B cell (primary cell): Measurements from ENCODE around the gene PDE4B. TPM values are rescaled to one million over a fixed set of nuclear protein-coding genes. Genes with fewer than 3 reads are reported as not detected.

Experiments
- ATAC-seq: fragments of 200-7000 bp; cut with Tn5 transposase; one replicate; pipeline ENCODE4 v1.10.0; 2021; ENCODE audit warnings: low read depth, mild to moderate bottlenecking, moderate number of reproducible peaks, moderate library complexity
- CTCF ChIA-PET: fragments of 350-600 bp; sonication (Branson Sonifier 250); formaldehyde crosslinking; loops from one replicate; lab custom pipeline; 2021; ENCODE audit warnings: antibody characterized with exemption, inconsistent platforms; lab: Charles Lee
- POLR2A ChIA-PET: fragments of 350-600 bp; sonication (Branson Sonifier 250); formaldehyde crosslinking; loops from one replicate; lab custom pipeline; 2021; ENCODE audit warnings: antibody characterized with exemption; lab: Charles Lee
- DNase-seq: peaks from one replicate; pipeline ENCODE4 v3.0.0; 2013
- H2AFZ ChIP-seq: 2 replicates; pipeline ENCODE4 v1.6.1; 2012; ENCODE audit warnings: mild to moderate bottlenecking, low read depth, low read length; ENCODE audit not compliant: insufficient read depth, poor library complexity, severe bottlenecking
- H3K27ac ChIP-seq, 2 donors: 1 replicate in 1 of 2; 2 replicates in 1 of 2; pipeline ENCODE4 v1.5.1; 2012 to 2013; ENCODE audit warnings: low read length in 2 of 2, mild to moderate bottlenecking in 2 of 2, moderate library complexity in 1 of 2
- H3K27me3 ChIP-seq, 4 experiments: fragments of 200-600 bp in 1 of 4; sonication (generic) in 1 of 4; replicated peaks in 1 of 4; 1 replicate in 2 of 4; 2 replicates in 2 of 4; pipeline versions ENCODE4 v1.6.1 to v1.7.0; 2013 to 2016; ENCODE audit warnings: low read length in 3 of 4, mild to moderate bottlenecking in 2 of 4, mixed read lengths in 1 of 4, moderate library complexity in 1 of 4; ENCODE audit not compliant: insufficient read depth in 4 of 4, control insufficient read depth in 3 of 4; ENCODE audit errors: control extremely low read depth in 1 of 4
- H3K36me3 ChIP-seq, 2 experiments: replicated peaks in 1 of 2; 1 replicate in 1 of 2; 2 replicates in 1 of 2; pipeline versions ENCODE4 v1.6.1 to v1.7.1; 2013; ENCODE audit warnings: low read length in 1 of 2; ENCODE audit not compliant: insufficient read depth in 2 of 2, control insufficient read depth in 1 of 2; ENCODE audit errors: control extremely low read depth in 1 of 2, extremely low read depth in 1 of 2
- H3K4me1 ChIP-seq, 2 donors: fragments of 200-600 bp in 1 of 2; sonication (generic) in 1 of 2; 1 replicate in 1 of 2; 2 replicates in 1 of 2; pipeline versions ENCODE4 v1.5.1 to v1.6.1; 2013 to 2017; ENCODE audit warnings: low read length in 2 of 2; ENCODE audit not compliant: control insufficient read depth in 2 of 2, insufficient read depth in 2 of 2
- H3K4me2 ChIP-seq: replicated peaks from 2 replicates; pipeline ENCODE3; 2012; ENCODE audit warnings: mild to moderate bottlenecking, low read depth, low read length; ENCODE audit not compliant: poor library complexity, severe bottlenecking
- H3K4me3 ChIP-seq, 5 experiments: fragments of 200-600 bp in 1 of 5; sonication (generic) in 1 of 5; 1 replicate in 3 of 5; 2 replicates in 2 of 5; pipeline versions ENCODE4 v1.5.1 to v1.7.0; 2011 to 2016; ENCODE audit warnings: low read length in 4 of 5, mild to moderate bottlenecking in 4 of 5, low read depth in 2 of 5, control low read depth in 1 of 5, moderate library complexity in 1 of 5; ENCODE audit not compliant: insufficient read depth in 1 of 5; ENCODE audit errors: control extremely low read depth in 1 of 5, extremely low read depth in 1 of 5
- H3K79me2 ChIP-seq: fragments of 200-600 bp; sonication (generic); one replicate; pipeline ENCODE4 v1.6.0; 2016; ENCODE audit warnings: low read length; ENCODE audit not compliant: control insufficient read depth, insufficient read depth
- H3K9ac ChIP-seq: fragments of 200-600 bp; sonication (generic); 2 replicates; pipeline ENCODE4 v1.6.1; 2017; ENCODE audit warnings: mild to moderate bottlenecking, low read length, moderate library complexity
- H3K9me3 ChIP-seq, 3 donors: one replicate each; pipeline versions ENCODE4 v1.6.1 to v1.7.1; 2013; ENCODE audit warnings: low read length in 2 of 3; ENCODE audit not compliant: control insufficient read depth in 2 of 3, insufficient read depth in 1 of 3; ENCODE audit errors: control extremely low read depth in 1 of 3
- H4K20me1 ChIP-seq: 2 replicates; pipeline ENCODE4 v1.6.0; 2012; ENCODE audit warnings: mild to moderate bottlenecking, low read length; ENCODE audit not compliant: insufficient read depth, control insufficient read depth, poor library complexity, severe bottlenecking
- H3K27ac Mint-ChIP-seq: one replicate; pipeline ENCODE4 v1.8.0; 2021; ENCODE audit warnings: mixed read lengths
- H3K27me3 Mint-ChIP-seq: one replicate; pipeline ENCODE4 v1.8.0; 2021; ENCODE audit warnings: mixed read lengths
- H3K4me1 Mint-ChIP-seq: one replicate; pipeline ENCODE4 v1.8.0; 2021; ENCODE audit warnings: mixed read lengths
- H3K4me3 Mint-ChIP-seq: one replicate; pipeline ENCODE4 v1.8.0; 2021; ENCODE audit warnings: mixed read lengths
- H3K9me3 Mint-ChIP-seq: one replicate; pipeline ENCODE4 v1.8.0; 2022; ENCODE audit warnings: mixed read lengths; ENCODE audit not compliant: insufficient read depth
- CTCF ChIP-seq: fragments of 200-600 bp; IDR thresholded peaks from one replicate; pipeline ENCODE4 v1.8.0; 2022; ENCODE audit warnings: antibody characterized with exemption, mild to moderate bottlenecking
- EZH2 ChIP-seq: IDR thresholded peaks from 2 replicates; pipeline ENCODE4 v1.6.1; 2012; ENCODE audit warnings: borderline replicate concordance, low read depth, mild to moderate bottlenecking, moderate library complexity, low read length; ENCODE audit not compliant: insufficient read depth, poor library complexity, severe bottlenecking
- WGBS: methylation state at CpG from one replicate; pipeline ENCODE4 v1.1.5; 2013; ENCODE audit warnings: missing lambda C conversion rate; ENCODE audit not compliant: insufficient coverage; 5-methylcytosine and 5-hydroxymethylcytosine counted together
- intact Hi-C: fragments of 100-400 bp; cut with micrococcal nuclease; formaldehyde crosslinking; loops from one replicate; pipeline ENCODE4 v1.10.0; 2022
- polyA plus RNA-seq: library from polyadenylated mRNA; depleted of rRNA; stranded (reverse); fragments of >200 nt; gene quantifications from 2 replicates; pipeline ENCODE4 v1.2.3, GENCODE V29; 2012
- total RNA-seq, 2 donors: library from RNA; stranded (reverse); fragments of 120-200 nt in 1 of 2; gene quantifications; 1 replicate in 1 of 2; 2 replicates in 1 of 2; pipeline versions ENCODE4 v1.2.3 to v1.2.4, GENCODE V29; 2013 to 2022

The PDE4B gene
- total and polyA plus RNA-seq, 2 donors (not counting 1 experiment from before 2014, with no cell fraction given) = 63.7 to 242 TPM

- intact Hi-C loops = loop anchor here (10.0 kb wide), 1 partner anchor 417 kb away; no protein-coding TSS in a partner anchor
- H3K4me1 ChIP-seq = peaks cover 78 to 81% of the 10 kb centered on the region in 2 donors
- H3K4me3 ChIP-seq = no peak overlapping the region
- peak; percentile 49 for DNase-seq
- no peaks in the 10 kb centered on the region for H3K27me3 Mint-ChIP-seq
- H3K9me3 ChIP-seq = no peaks in the 10 kb centered on the region
- 62% methylated on average over 3 of the region's 7 CpGs for WGBS
- H3K9me3 Mint-ChIP-seq = no peaks in the 10 kb centered on the region
- peak overlapping the region; percentile 71 for H3K4me3 Mint-ChIP-seq
- H3K4me2 ChIP-seq = peak overlapping the region; percentile 61
- H3K4me1 Mint-ChIP-seq = peaks cover 87% of the 10 kb centered on the region
- H3K27ac Mint-ChIP-seq = peak overlapping the region; percentile 87
- CTCF ChIA-PET = interaction anchor here (0.7 to 12.3 kb wide), 16 partner anchors 9 to 412 kb away, joined by 3 to 181 read pairs (median 4); no protein-coding TSS in a partner anchor
- peak; percentile 6 for ATAC-seq
- no peak overlapping the region for H2AFZ ChIP-seq
- no peaks in the 10 kb centered on the region for H3K27me3 ChIP-seq
- no peak for TF ChIP-seq EZH2
- no peak for TF ChIP-seq CTCF
- H3K79me2 ChIP-seq = peaks cover 39% of the 10 kb centered on the region
- no peaks in the 10 kb centered on the region for H4K20me1 ChIP-seq
- H3K27ac ChIP-seq = peak overlapping the region; percentile 83 to 90
- peaks cover 3 to 74% of the 10 kb centered on the region in 2 experiments for H3K36me3 ChIP-seq
- POLR2A ChIA-PET = interaction anchor here (2.2 kb wide), 1 partner anchor 36 kb away, joined by 10 read pairs; no protein-coding TSS in a partner anchor
- H3K9ac ChIP-seq = peak overlapping the region; percentile 2
Observed at GRCh38 chr1:66371233-66372005, 578.7 kb downstream of the PDE4B start.
